B cell (primary cell): ENCODE results near the gene GGTLC1.
"Not testable (repeated sequence)": the region's sequence is repeated elsewhere in the genome, so short reads cannot be mapped to it uniquely, and the experiment has no call there.

Source experiments
- EZH2 ChIP-seq: IDR thresholded peaks from 2 replicates; pipeline ENCODE4 v1.6.1; 2012; ENCODE audit warnings: borderline replicate concordance, low read depth, mild to moderate bottlenecking, moderate library complexity, low read length; ENCODE audit not compliant: insufficient read depth, poor library complexity, severe bottlenecking
- TF ChIP-seq, protein P1 (sequence below): fragments of 200-600 bp; IDR thresholded peaks from one replicate; pipeline ENCODE4 v1.8.0; 2022; ENCODE audit warnings: antibody characterized with exemption, mild to moderate bottlenecking

DNA sequence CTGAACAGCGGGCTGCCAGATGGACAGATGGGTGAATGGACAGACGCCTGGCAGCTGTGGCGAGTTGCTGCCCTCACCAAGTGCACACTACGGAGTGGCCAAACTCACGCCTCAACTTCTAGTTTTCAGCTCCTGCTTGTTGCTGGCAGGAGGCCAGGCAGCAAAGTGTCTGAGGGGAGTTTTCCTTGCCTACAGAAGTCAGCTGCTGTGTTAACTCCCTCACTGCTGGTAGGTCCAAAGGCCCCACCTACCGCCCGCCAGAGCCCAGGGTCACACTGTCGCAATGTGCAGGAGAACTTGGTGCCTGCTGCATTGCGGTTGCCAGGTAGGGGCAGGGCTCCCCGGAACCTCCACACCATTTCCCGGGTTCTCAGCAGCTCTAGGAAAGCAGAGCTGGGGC, 7.6 kb downstream of the GGTLC1 start:
- not testable (repeated sequence) for TF ChIP-seq EZH2
- TF ChIP-seq, protein P1, sequence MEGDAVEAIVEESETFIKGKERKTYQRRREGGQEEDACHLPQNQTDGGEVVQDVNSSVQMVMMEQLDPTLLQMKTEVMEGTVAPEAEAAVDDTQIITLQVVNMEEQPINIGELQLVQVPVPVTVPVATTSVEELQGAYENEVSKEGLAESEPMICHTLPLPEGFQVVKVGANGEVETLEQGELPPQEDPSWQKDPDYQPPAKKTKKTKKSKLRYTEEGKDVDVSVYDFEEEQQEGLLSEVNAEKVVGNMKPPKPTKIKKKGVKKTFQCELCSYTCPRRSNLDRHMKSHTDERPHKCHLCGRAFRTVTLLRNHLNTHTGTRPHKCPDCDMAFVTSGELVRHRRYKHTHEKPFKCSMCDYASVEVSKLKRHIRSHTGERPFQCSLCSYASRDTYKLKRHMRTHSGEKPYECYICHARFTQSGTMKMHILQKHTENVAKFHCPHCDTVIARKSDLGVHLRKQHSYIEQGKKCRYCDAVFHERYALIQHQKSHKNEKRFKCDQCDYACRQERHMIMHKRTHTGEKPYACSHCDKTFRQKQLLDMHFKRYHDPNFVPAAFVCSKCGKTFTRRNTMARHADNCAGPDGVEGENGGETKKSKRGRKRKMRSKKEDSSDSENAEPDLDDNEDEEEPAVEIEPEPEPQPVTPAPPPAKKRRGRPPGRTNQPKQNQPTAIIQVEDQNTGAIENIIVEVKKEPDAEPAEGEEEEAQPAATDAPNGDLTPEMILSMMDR = not testable (repeated sequence)
